Muscle of leg (tissue), 11 donors: ENCODE data around the gene RERG. TPM values are rescaled to one million over a fixed set of nuclear protein-coding genes. Genes with fewer than 3 reads are reported as not detected.
A peak's percentile ranks its signal among the peaks of the same experiment; 100 is the strongest.

Experiments used
- DNase-seq: peaks from one replicate; pipeline ENCODE4 v3.0.0; 2013
- H3K27ac ChIP-seq: one replicate; pipeline ENCODE4 v1.5.1; 2013; ENCODE audit warnings: mild to moderate bottlenecking, low read length, control low read depth
- H3K27me3 ChIP-seq: one replicate; pipeline ENCODE4 v1.6.1; 2013; ENCODE audit warnings: low read length; ENCODE audit not compliant: control insufficient read depth, insufficient read depth
- H3K36me3 ChIP-seq: one replicate; pipeline ENCODE4 v1.6.1; 2013; ENCODE audit warnings: low read length; ENCODE audit not compliant: control insufficient read depth, insufficient read depth
- H3K4me1 ChIP-seq: one replicate; pipeline ENCODE4 v1.6.1; 2013; ENCODE audit warnings: low read length; ENCODE audit not compliant: control insufficient read depth, insufficient read depth
- H3K4me3 ChIP-seq: one replicate; pipeline ENCODE4 v1.5.1; 2013; ENCODE audit warnings: low read length, control low read depth
- H3K9me3 ChIP-seq: replicated peaks from 2 replicates; pipeline ENCODE4 v1.6.1; 2013; ENCODE audit warnings: low read depth, low read length; ENCODE audit not compliant: control insufficient read depth
- WGBS: methylation state at CpG from one replicate; pipeline ENCODE4 v1.1.5; 2013; ENCODE audit warnings: missing lambda C conversion rate; ENCODE audit not compliant: insufficient coverage; 5-methylcytosine and 5-hydroxymethylcytosine counted together
- polyA plus RNA-seq, 8 donors: library from polyadenylated mRNA; unstranded; fragments of 120-200 nt; gene quantifications; one replicate each; pipeline versions ENCODE4 v1.2.1 to v1.2.3, GENCODE V29; 2013; ENCODE audit warnings: inconsistent platforms in 1 of 8, low replicate concordance in 1 of 8; ENCODE audit not compliant: insufficient read length in 8 of 8, insufficient read depth in 1 of 8
- total RNA-seq: library from RNA; stranded (reverse); fragments of 120-200 nt; gene quantifications from one replicate; pipeline ENCODE4 v1.2.4, GENCODE V29; 2013

RERG gene
- total and polyA plus RNA-seq, 9 donors: 3.8 to 8.1 (median 5.4) TPM

DNA sequence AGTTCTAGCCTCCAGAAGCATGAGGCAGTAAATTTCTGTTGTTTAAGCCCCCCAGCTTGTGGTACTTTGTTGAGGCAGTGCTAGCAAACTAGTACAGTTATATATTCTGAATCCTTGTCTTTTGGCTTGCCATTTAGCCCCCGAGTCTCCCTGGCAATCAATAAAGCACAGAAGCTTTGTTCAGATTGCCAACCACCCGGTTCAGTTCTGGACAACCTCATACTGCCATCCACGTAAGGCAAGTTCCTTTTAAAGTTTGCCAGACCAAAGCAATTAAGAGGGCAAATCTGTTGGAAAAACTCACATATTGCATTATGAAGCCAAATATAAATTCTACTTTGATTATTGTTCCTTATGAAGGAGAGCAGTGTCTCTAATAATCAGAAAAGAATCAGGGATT, 67.1 kb downstream of the RERG start:
- peak; percentile 16 for DNase-seq
- no peak overlapping the region for H3K27ac ChIP-seq
- no peaks in the 10 kb centered on the region for H3K27me3 ChIP-seq
- no peaks in the 10 kb centered on the region for H3K9me3 ChIP-seq
- no peaks in the 10 kb centered on the region for H3K4me1 ChIP-seq
- no peaks in the 10 kb centered on the region for H3K36me3 ChIP-seq
- no peak overlapping the region for H3K4me3 ChIP-seq
- WGBS: 52% methylated on average over 3 of the region's 3 CpGs

- Histone ChIP-seq H3K27me3 (no peaks in the 10 kb centered on the region), H3K4me1 (no peaks in the 10 kb centered on the region), H3K27ac (peak overlapping the region; percentile 39), H3K4me3 (no peak overlapping the region), H3K36me3 (no peaks in the 10 kb centered on the region), H3K9me3 (no peaks in the 10 kb centered on the region)
- no CpG with 5 or more reads among the region's 2 CpGs for WGBS
- peak; percentile 83 for DNase-seq
These were observed 68.3 kb downstream of the RERG start for GRCh38 chr12:15152868-15153267.

DNA sequence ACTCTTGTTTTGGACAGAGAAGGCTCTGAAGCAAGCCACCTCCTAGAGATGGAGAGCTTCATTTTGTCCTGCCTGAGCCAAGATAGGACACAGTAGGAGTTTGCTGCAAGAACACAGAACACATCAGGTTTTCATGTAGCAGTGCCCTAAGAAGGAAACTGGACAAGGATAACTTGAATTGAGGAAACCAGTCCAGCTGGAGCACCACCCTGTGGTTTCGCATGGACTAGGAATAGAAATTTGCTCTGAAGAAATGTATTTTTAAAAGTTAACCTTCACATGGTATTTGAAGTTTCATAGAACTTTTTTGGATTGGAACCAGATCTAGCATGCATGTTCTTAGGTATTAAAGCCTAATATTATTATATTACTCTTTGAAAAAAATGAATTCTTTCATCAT, 68.8 kb downstream of the RERG start:
- Histone ChIP-seq H3K27me3 (no peaks in the 10 kb centered on the region), H3K9me3 (no peaks in the 10 kb centered on the region), H3K4me3 (no peak overlapping the region), H3K27ac (peak overlapping the region; percentile 22), H3K4me1 (no peaks in the 10 kb centered on the region), H3K36me3 (no peaks in the 10 kb centered on the region)
- WGBS: 50% methylated on average over 1 of the region's 1 CpG
- DNase-seq: peak; percentile 59

GRCh38 chr12:15151161-15152091, 69.8 kb downstream of the RERG start:
- Histone ChIP-seq H3K27me3 (no peaks in the 10 kb centered on the region), H3K27ac (no peak overlapping the region), H3K36me3 (no peaks in the 10 kb centered on the region), H3K9me3 (no peaks in the 10 kb centered on the region), H3K4me1 (no peaks in the 10 kb centered on the region), H3K4me3 (no peak overlapping the region)
- WGBS: 43% methylated on average over 1 of the region's 5 CpGs
- peak; percentile 60 for DNase-seq

DNA sequence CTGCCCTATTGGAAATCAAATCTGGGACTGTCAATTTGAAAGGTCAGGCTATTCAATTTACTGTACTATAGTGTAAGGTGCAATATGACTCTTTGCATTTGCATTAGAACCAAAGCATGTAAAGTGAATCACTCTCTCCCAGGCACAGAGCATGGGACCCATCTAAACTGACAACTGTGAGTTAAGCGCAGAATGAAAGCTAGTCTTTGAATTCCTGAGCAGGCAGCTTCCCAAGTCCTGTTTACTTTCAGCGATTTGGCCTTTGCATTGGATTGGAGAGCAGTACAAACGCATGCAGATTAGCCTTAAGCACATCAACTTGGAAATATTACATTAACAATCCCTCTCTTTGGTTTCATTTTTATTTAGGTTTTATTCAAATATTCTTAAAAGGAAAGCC, 74.6 kb downstream of the RERG start:
- Histone ChIP-seq H3K27me3 (no peaks in the 10 kb centered on the region), H3K27ac (no peak overlapping the region), H3K4me1 (no peaks in the 10 kb centered on the region), H3K4me3 (no peak overlapping the region), H3K36me3 (no peaks in the 10 kb centered on the region), H3K9me3 (no peaks in the 10 kb centered on the region)
- DNase-seq: peak; percentile 50
- WGBS: 60% methylated on average over 1 of the region's 3 CpGs

DNA sequence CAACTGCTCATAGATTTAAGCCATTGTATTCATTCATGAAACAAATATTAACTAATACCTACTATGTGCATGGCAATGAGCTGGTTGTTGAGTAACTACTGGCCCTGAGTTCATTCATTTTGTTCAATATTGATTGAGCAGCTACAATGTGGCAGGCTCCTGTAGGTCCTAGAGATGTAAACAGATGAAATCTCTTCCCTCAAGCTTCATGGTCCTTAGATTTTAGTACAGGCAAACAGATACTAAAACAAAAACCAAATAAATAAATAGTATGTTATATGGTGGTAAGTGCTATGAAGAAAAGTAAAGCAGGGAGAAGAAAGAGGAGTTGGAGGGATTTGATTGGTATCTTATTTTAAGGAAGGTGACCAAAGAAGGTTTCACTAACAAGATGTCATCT, 77.8 kb downstream of the RERG start:
- DNase-seq: no peak
- no peak overlapping the region for H3K4me3 ChIP-seq
- H3K36me3 ChIP-seq: no peaks in the 10 kb centered on the region
- H3K4me1 ChIP-seq: no peaks in the 10 kb centered on the region
- H3K9me3 ChIP-seq: no peaks in the 10 kb centered on the region
- no peak overlapping the region for H3K27ac ChIP-seq
- no peaks in the 10 kb centered on the region for H3K27me3 ChIP-seq

DNA sequence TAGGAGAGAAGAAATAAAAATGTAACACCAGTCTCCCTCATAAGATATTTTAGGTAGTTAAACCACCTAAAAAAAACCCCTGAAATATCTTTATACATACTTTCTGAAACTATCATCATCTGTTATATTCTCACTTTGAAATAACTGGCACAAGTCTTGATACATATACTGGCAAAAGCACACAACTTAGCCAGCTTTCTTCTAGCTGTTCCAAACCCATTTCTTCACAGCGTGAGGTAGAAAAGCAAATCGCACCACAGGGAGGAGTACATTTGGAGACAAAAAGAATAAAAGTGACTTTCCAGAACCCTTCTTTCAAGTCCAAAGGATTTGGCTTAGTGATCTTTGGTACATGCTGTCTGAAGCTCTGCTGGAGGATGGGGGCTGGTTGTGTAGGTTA, 78.5 kb downstream of the RERG start:
- no peaks in the 10 kb centered on the region for H3K9me3 ChIP-seq
- DNase-seq: peak; percentile 28
- H3K27ac ChIP-seq: no peak overlapping the region
- no peaks in the 10 kb centered on the region for H3K27me3 ChIP-seq
- H3K4me1 ChIP-seq: no peaks in the 10 kb centered on the region
- H3K36me3 ChIP-seq: no peaks in the 10 kb centered on the region
- no peak overlapping the region for H3K4me3 ChIP-seq
- WGBS: no CpG with 5 or more reads among the region's 2 CpGs

DNA sequence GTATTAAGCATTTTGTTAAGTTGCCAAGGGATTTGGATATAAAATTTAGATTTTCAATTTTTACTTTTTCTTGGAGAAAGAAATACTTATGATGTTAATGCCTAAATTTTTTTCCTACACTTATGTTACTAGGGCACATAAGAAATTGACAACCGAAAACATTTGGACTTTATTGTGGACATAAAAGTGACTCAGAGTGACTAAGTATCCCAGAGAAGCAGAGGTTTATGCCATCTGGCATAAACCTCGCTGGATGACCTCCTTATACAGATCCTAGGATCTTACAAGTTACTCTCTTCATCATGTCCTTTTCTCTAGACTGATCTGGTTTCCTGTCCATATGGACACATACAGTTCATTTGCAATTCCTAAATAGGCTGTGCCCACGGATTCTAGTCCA, 89.8 kb downstream of the RERG start:
- H3K27ac ChIP-seq: no peak overlapping the region
- no peaks in the 10 kb centered on the region for H3K27me3 ChIP-seq
- no peaks in the 10 kb centered on the region for H3K4me1 ChIP-seq
- 13% methylated on average over 1 of the region's 3 CpGs for WGBS
- no peaks in the 10 kb centered on the region for H3K36me3 ChIP-seq
- H3K9me3 ChIP-seq: no peaks in the 10 kb centered on the region
- no peak overlapping the region for H3K4me3 ChIP-seq
- DNase-seq: peak; percentile 80

GRCh38 chr12:15130541-15130940, 90.7 kb downstream of the RERG start:
- DNase-seq: peak; percentile 83
- Histone ChIP-seq H3K27ac (no peak overlapping the region), H3K36me3 (no peaks in the 10 kb centered on the region), H3K4me1 (no peaks in the 10 kb centered on the region), H3K4me3 (no peak overlapping the region), H3K27me3 (no peaks in the 10 kb centered on the region), H3K9me3 (no peaks in the 10 kb centered on the region)

DNA sequence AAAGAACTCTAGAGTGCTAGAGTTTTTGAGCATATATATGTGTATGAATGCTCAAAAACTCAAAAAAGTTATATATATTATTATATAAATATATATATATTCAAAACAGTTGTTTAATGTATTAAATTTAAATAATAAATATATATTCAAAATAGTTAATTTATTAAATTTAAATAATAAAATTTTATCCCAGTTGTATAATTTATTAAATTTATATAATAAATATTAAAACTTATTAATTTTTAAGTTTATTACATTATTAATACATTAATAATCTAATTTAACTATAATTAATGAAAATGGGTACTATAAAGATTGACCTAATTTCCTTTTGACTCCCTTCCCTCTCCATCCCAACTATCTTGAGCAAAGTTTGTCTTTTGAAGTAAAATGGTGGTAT, 97.8 kb downstream of the RERG start:
- no peak for DNase-seq
- H3K4me1 ChIP-seq: no peaks in the 10 kb centered on the region
- no peak overlapping the region for H3K27ac ChIP-seq
- H3K4me3 ChIP-seq: no peak overlapping the region
- no peaks in the 10 kb centered on the region for H3K27me3 ChIP-seq
- no peaks in the 10 kb centered on the region for H3K9me3 ChIP-seq
- no peaks in the 10 kb centered on the region for H3K36me3 ChIP-seq

GRCh38 chr12:15122344-15122743, 98.9 kb downstream of the RERG start:
- 82% methylated on average over 2 of the region's 4 CpGs for WGBS
- Histone ChIP-seq H3K4me1 (no peaks in the 10 kb centered on the region), H3K27ac (no peak overlapping the region), H3K27me3 (no peaks in the 10 kb centered on the region), H3K9me3 (no peaks in the 10 kb centered on the region), H3K36me3 (no peaks in the 10 kb centered on the region), H3K4me3 (no peak overlapping the region)
- DNase-seq: peak; percentile 35
